Activated naive CD4-positive, alpha-beta T cell treated with anti-CD3 and anti-CD28 coated beads, Interleukin-2, amount 10 ng/mL, durations not matched to agents 7 days and 5 days (primary cell): ENCODE results near the gene COL13A1.

Experiments used
- CTCF ChIA-PET: fragments of 350-600 bp; sonication (Branson Sonifier 250); formaldehyde crosslinking; loops from one replicate; lab custom pipeline; 2021; ENCODE audit warnings: antibody characterized with exemption; lab: Charles Lee
- DNase-seq: peaks from one replicate; pipeline ENCODE4 v3.0.0-alpha.2; 2020
- H3K27ac Mint-ChIP-seq: one replicate; pipeline ENCODE4 v1.8.0; 2021; ENCODE audit warnings: mild to moderate bottlenecking, moderate library complexity, mixed read lengths
- H3K27me3 Mint-ChIP-seq: one replicate; pipeline ENCODE4 v1.8.0; 2021; ENCODE audit warnings: mild to moderate bottlenecking, mixed read lengths
- H3K36me3 Mint-ChIP-seq: one replicate; pipeline ENCODE4 v1.8.0; 2021; ENCODE audit warnings: mixed read lengths
- H3K4me1 Mint-ChIP-seq: one replicate; pipeline ENCODE4 v1.8.0; 2021; ENCODE audit warnings: mixed read lengths
- H3K4me3 Mint-ChIP-seq: one replicate; pipeline ENCODE4 v1.8.0; 2021; ENCODE audit warnings: mild to moderate bottlenecking, moderate library complexity, mixed read lengths
- H3K9me3 Mint-ChIP-seq: one replicate; pipeline ENCODE4 v1.8.0; 2021; ENCODE audit warnings: mixed read lengths

Gene COL13A1

GRCh38 chr10:69904533-69904932 is 102.8 kb downstream of the COL13A1 start:
- Mint-ChIP-seq H3K27me3 (peaks cover 16% of the 10 kb centered on the region), H3K4me1 (no peaks in the 10 kb centered on the region), H3K9me3 (no peaks in the 10 kb centered on the region), H3K36me3 (no peaks in the 10 kb centered on the region), H3K4me3 (no peak overlapping the region), H3K27ac (no peak overlapping the region)
- DNase-seq: no peak
- CTCF ChIA-PET: interaction anchor here (0.5 to 3.8 kb wide), 2 partner anchors 10 to 461 kb away, joined by 3 to 12 read pairs; no protein-coding TSS in a partner anchor

- H3K36me3 Mint-ChIP-seq: no peaks in the 10 kb centered on the region
- no peaks in the 10 kb centered on the region for H3K4me1 Mint-ChIP-seq
- H3K27me3 Mint-ChIP-seq: peaks cover 27% of the 10 kb centered on the region
- H3K9me3 Mint-ChIP-seq: no peaks in the 10 kb centered on the region
- CTCF ChIA-PET: interaction anchor here (3.8 kb wide), 1 partner anchor 8 kb away, joined by 12 read pairs; no protein-coding TSS in a partner anchor
- no peak overlapping the region for H3K27ac Mint-ChIP-seq
- H3K4me3 Mint-ChIP-seq: no peak overlapping the region
- DNase-seq: no peak
Observed at GRCh38 chr10:69906425-69906824, 104.7 kb downstream of the COL13A1 start.

- H3K9me3 Mint-ChIP-seq: no peaks in the 10 kb centered on the region
- CTCF ChIA-PET: no interaction called here
- no peaks in the 10 kb centered on the region for H3K4me1 Mint-ChIP-seq
- peaks cover 27% of the 10 kb centered on the region for H3K27me3 Mint-ChIP-seq
- H3K27ac Mint-ChIP-seq: no peak overlapping the region
- no peaks in the 10 kb centered on the region for H3K36me3 Mint-ChIP-seq
- DNase-seq: no peak
- H3K4me3 Mint-ChIP-seq: no peak overlapping the region
Observed at GRCh38 chr10:69907517-69907916, 105.8 kb downstream of the COL13A1 start.

GRCh38 chr10:69908124-69908523 is 106.4 kb downstream of the COL13A1 start:
- H3K4me1 Mint-ChIP-seq: no peaks in the 10 kb centered on the region
- no peaks in the 10 kb centered on the region for H3K36me3 Mint-ChIP-seq
- H3K9me3 Mint-ChIP-seq: no peaks in the 10 kb centered on the region
- no peak overlapping the region for H3K4me3 Mint-ChIP-seq
- CTCF ChIA-PET: no interaction called here
- no peak overlapping the region for H3K27ac Mint-ChIP-seq
- DNase-seq: no peak
- H3K27me3 Mint-ChIP-seq: peaks cover 30% of the 10 kb centered on the region

GRCh38 chr10:69910561-69910960 is 108.9 kb downstream of the COL13A1 start:
- Mint-ChIP-seq H3K4me1 (no peaks in the 10 kb centered on the region), H3K36me3 (no peaks in the 10 kb centered on the region), H3K9me3 (no peaks in the 10 kb centered on the region), H3K27ac (no peak overlapping the region), H3K4me3 (no peak overlapping the region), H3K27me3 (peaks cover 40% of the 10 kb centered on the region)
- CTCF ChIA-PET: interaction anchor here (1.3 kb wide), 1 partner anchor 48 kb away, joined by 5 read pairs; no protein-coding TSS in a partner anchor
- no peak for DNase-seq

GRCh38 chr10:69911613-69912528 is 110.2 kb downstream of the COL13A1 start:
- Mint-ChIP-seq H3K27ac (no peak overlapping the region), H3K9me3 (no peaks in the 10 kb centered on the region), H3K27me3 (peaks cover 42% of the 10 kb centered on the region), H3K4me1 (no peaks in the 10 kb centered on the region), H3K36me3 (no peaks in the 10 kb centered on the region), H3K4me3 (no peak overlapping the region)
- CTCF ChIA-PET: interaction anchor here (1.0 kb wide), 1 partner anchor 46 kb away, joined by 3 read pairs; no protein-coding TSS in a partner anchor
- no peak for DNase-seq

- H3K36me3 Mint-ChIP-seq: no peaks in the 10 kb centered on the region
- H3K4me1 Mint-ChIP-seq: no peaks in the 10 kb centered on the region
- CTCF ChIA-PET: interaction anchor here (0.7 kb wide), 2 partner anchors 46 to 125 kb away, joined by 3 read pairs; no protein-coding TSS in a partner anchor
- no peaks in the 10 kb centered on the region for H3K9me3 Mint-ChIP-seq
- no peak overlapping the region for H3K27ac Mint-ChIP-seq
- H3K27me3 Mint-ChIP-seq: peaks cover 46% of the 10 kb centered on the region
- H3K4me3 Mint-ChIP-seq: no peak overlapping the region
- no peak for DNase-seq
Observed at GRCh38 chr10:69912589-69912988, 110.9 kb downstream of the COL13A1 start.

- H3K27ac Mint-ChIP-seq: peak overlapping the region; percentile 8
Observed at GRCh38 chr10:69913606-69914382, 112.1 kb downstream of the COL13A1 start.

GRCh38 chr10:69914398-69915214 is 112.9 kb downstream of the COL13A1 start:
- H3K27ac Mint-ChIP-seq: no peak overlapping the region
- no peaks in the 10 kb centered on the region for H3K9me3 Mint-ChIP-seq
- CTCF ChIA-PET: interaction anchor here (0.6 to 5.1 kb wide), 31 partner anchors 9 to 400 kb away, joined by 3 to 58 read pairs (median 4); partner anchors contain the start of gene COL13A1
- H3K4me1 Mint-ChIP-seq: no peaks in the 10 kb centered on the region
- H3K27me3 Mint-ChIP-seq: peaks cover 43% of the 10 kb centered on the region
- H3K36me3 Mint-ChIP-seq: no peaks in the 10 kb centered on the region
- H3K4me3 Mint-ChIP-seq: no peak overlapping the region
- peak; percentile 73 for DNase-seq

More at GRCh38 chr10:69913606-69914382, 112.1 kb downstream of the COL13A1 start:
- Mint-ChIP-seq H3K4me1 (no peaks in the 10 kb centered on the region), H3K27me3 (peaks cover 43% of the 10 kb centered on the region), H3K4me3 (no peak overlapping the region), H3K9me3 (no peaks in the 10 kb centered on the region), H3K36me3 (no peaks in the 10 kb centered on the region)
- CTCF ChIA-PET: interaction anchor here (0.6 to 5.1 kb wide), 22 partner anchors 9 to 399 kb away, joined by 3 to 58 read pairs (median 4); partner anchors contain the start of gene COL13A1
- DNase-seq: no peak

GRCh38 chr10:69915215-69915560 is 113.5 kb downstream of the COL13A1 start:
- Mint-ChIP-seq H3K4me3 (no peak overlapping the region), H3K27me3 (peaks cover 43% of the 10 kb centered on the region), H3K9me3 (no peaks in the 10 kb centered on the region), H3K36me3 (no peaks in the 10 kb centered on the region), H3K4me1 (no peaks in the 10 kb centered on the region), H3K27ac (no peak overlapping the region)
- DNase-seq: no peak
- CTCF ChIA-PET: interaction anchor here (0.6 to 5.1 kb wide), 30 partner anchors 9 to 400 kb away, joined by 3 to 58 read pairs (median 4); partner anchors contain the start of gene COL13A1

GRCh38 chr10:69916118-69916517 is 114.4 kb downstream of the COL13A1 start:
- Mint-ChIP-seq H3K4me1 (no peaks in the 10 kb centered on the region), H3K27me3 (peaks cover 43% of the 10 kb centered on the region), H3K27ac (no peak overlapping the region), H3K4me3 (no peak overlapping the region), H3K9me3 (no peaks in the 10 kb centered on the region), H3K36me3 (no peaks in the 10 kb centered on the region)
- no peak for DNase-seq
- CTCF ChIA-PET: interaction anchor here (1.0 to 5.1 kb wide), 9 partner anchors 18 to 401 kb away, joined by 3 to 58 read pairs (median 8); no protein-coding TSS in a partner anchor

GRCh38 chr10:69918036-69918435 is 116.3 kb downstream of the COL13A1 start:
- Mint-ChIP-seq H3K4me3 (no peak overlapping the region), H3K9me3 (no peaks in the 10 kb centered on the region)
- CTCF ChIA-PET: interaction anchor here (1.0 to 5.1 kb wide), 4 partner anchors 129 to 290 kb away, joined by 3 to 58 read pairs (median 12); no protein-coding TSS in a partner anchor

GRCh38 chr10:69919250-69919649 is 117.5 kb downstream of the COL13A1 start:
- Mint-ChIP-seq H3K4me1 (no peaks in the 10 kb centered on the region), H3K27ac (no peak overlapping the region), H3K9me3 (no peaks in the 10 kb centered on the region), H3K27me3 (peaks cover 42% of the 10 kb centered on the region), H3K4me3 (no peak overlapping the region), H3K36me3 (no peaks in the 10 kb centered on the region)
- CTCF ChIA-PET: no interaction called here
- no peak for DNase-seq

More at GRCh38 chr10:69918036-69918435, 116.3 kb downstream of the COL13A1 start:
- H3K27ac Mint-ChIP-seq: no peak overlapping the region
- H3K36me3 Mint-ChIP-seq: no peaks in the 10 kb centered on the region
- no peaks in the 10 kb centered on the region for H3K4me1 Mint-ChIP-seq
- no peak for DNase-seq
- peaks cover 53% of the 10 kb centered on the region for H3K27me3 Mint-ChIP-seq
